CD4-positive, alpha-beta T cell treated with Interleukin-17A for 4 hours (primary cell): ENCODE data around the gene ODAD4.

ENCODE experiments used
- DNase-seq: peaks from one replicate; pipeline ENCODE4 v3.0.0-alpha.2; 2020; ENCODE audit warnings: mixed read lengths

Gene ODAD4, protein sequence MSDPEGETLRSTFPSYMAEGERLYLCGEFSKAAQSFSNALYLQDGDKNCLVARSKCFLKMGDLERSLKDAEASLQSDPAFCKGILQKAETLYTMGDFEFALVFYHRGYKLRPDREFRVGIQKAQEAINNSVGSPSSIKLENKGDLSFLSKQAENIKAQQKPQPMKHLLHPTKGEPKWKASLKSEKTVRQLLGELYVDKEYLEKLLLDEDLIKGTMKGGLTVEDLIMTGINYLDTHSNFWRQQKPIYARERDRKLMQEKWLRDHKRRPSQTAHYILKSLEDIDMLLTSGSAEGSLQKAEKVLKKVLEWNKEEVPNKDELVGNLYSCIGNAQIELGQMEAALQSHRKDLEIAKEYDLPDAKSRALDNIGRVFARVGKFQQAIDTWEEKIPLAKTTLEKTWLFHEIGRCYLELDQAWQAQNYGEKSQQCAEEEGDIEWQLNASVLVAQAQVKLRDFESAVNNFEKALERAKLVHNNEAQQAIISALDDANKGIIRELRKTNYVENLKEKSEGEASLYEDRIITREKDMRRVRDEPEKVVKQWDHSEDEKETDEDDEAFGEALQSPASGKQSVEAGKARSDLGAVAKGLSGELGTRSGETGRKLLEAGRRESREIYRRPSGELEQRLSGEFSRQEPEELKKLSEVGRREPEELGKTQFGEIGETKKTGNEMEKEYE

DNA sequence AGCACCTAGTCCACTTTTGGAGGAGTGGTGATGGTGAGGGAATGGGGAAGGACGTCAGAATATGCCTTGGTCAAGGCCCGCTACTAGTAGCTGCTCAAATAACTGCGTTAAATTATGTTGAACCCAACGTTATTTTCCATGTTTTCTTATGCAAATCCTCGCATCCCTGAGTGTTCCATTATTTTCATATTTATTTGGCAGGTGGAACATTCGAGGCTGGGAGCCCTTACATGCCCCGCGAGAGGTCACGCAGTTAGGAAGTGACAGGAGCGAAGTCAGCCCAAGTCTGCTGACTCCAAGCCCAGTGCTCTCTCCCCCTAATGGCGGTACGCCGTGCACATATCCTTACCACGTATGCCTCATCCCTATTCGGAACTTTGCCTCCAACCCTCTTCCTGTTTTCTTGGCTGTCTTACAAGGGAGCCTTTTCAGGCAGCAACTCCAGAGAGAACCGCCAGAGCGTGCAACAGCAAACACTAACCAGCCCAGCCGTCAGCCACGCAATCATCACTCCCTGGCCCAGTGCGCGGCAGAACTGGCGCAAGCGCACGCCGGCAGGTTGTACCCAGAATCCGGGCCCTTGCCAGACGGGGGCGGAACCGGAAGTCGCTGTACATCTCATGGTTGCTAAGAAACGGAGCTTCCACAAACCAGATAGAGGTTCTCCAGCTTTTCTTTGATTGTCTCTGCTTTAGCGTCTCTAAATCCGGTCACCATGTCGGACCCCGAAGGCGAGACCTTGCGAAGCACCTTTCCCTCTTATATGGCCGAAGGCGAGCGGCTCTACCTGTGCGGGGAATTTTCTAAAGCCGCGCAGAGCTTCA lies at the start of gene ODAD4:
ODAD4 (plus strand) TSS at position 609 of the 824 bp plus-strand sequence; CDS start at position 716, 107 bp downstream.
- peak; percentile 97 for DNase-seq

GRCh38 chr17:41882756-41883155 lies 47.7 kb upstream of the ODAD4 start:
- DNase-seq, result no peak

DNA sequence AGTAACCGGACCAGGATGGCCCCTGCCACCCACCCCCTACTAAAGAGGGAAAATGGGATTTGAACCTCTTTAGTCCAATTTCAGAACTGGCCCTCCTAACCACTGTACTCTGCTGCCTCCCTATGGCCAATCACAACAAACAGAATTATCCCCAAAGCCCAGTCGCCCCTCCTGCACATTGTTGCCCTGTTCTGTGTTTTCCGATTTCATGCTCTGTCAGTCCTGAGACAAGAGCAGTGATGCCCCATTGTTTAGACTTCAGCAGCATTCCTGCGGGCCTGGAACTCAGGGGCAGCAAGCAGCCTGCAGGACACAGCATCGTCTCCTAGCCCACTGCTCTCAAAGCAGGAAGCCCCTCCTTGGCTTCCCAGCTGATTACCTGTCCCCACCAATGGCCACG lies 44.7 kb upstream of the ODAD4 start:
- DNase-seq, result peak; percentile 23

GRCh38 chr17:41888332-41888965 lies 42.0 kb upstream of the ODAD4 start:
- no peak for DNase-seq

DNA sequence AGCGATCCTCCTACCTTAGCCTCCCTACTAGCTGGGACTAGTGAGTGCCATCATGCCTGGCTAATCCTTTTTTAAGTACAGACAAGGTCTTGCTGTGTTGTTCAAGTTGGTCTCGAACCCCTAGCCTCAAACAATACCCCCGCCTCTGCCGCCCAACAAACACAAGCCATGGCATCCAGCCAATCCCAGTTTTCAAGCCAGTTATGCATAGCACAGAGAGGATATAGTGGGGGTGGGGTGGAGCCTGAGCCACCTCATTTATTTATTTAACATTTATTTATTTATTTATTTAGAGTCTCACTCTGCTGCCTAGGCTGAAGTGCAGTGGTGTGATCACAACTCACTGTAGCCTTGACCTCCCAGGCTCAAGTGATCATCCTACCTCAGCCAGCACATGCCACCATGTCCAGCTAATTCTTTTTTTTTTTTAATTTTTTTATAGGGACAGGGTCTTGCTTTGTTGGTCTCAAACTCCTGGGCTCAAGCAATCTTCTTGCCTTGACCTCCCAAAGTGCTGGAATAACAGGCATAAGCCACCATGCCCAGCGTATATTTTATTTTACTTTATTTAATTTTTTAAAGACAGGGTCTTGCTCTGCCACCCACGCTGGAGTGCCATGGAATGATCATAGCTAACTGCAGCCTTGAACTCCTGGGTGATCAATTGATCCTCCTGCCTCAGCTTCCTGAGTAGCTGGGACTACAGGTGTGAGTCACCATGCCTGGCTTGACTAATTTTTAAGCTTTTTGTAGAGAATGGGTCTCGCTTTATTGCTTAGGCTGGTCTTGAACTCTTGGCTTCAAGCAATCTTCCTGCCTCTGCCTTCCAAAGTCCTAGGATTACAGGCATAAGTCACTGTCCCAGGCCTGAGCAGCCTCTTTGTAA lies 39.0 kb upstream of the ODAD4 start:
- DNase-seq, result no peak

- DNase-seq, result no peak
Measured at GRCh38 chr17:41892021-41892376, 38.4 kb upstream of the ODAD4 start.

DNA sequence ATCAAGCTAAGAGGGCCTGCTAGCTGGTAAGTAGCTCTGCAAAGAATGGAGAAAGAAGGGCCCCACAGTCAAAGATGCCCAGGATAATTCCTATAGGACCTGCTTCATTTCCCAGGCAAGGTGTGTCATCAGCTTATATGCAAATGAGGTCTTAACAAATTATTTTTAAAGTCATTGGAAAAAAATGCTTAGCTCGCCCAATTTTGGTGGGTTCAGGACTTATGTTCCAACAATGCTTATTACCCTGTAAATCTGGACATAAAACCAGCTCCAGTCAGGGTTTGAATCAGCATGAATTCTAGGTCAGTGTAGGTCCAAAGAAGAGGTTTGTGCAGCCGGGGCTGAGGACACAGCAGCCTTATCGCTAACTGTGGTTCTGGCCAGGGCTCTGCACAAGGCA lies 37.0 kb upstream of the ODAD4 start:
- DNase-seq, result no peak

DNA sequence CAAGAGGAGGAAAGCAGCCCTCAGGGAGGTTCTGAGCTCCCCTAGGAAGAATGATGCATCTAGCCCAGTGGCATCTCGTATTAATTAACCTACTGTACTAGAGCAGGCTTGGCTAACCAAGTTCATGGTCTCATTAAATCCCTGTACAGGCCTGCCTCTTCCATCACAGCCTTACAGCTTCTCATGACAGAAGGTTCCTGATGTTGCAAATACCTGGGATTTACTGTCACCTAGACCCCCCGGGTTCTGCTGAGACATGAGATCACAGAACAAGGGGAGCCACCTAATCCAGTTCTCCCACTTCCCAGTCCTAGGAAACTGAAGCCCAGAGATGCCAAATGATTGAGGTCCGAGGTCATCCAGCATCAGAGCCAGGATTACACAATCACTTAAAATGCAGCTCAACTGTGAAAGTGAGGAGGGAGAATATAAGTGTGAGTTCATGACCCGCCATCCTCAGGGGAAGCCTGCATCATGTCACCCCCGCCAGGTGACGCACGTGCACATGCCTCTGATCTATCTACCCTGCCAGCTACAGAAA lies 35.6 kb upstream of the ODAD4 start:
- no peak for DNase-seq

GRCh38 chr17:41895617-41896016 lies 34.8 kb upstream of the ODAD4 start:
- DNase-seq, result no peak

DNA sequence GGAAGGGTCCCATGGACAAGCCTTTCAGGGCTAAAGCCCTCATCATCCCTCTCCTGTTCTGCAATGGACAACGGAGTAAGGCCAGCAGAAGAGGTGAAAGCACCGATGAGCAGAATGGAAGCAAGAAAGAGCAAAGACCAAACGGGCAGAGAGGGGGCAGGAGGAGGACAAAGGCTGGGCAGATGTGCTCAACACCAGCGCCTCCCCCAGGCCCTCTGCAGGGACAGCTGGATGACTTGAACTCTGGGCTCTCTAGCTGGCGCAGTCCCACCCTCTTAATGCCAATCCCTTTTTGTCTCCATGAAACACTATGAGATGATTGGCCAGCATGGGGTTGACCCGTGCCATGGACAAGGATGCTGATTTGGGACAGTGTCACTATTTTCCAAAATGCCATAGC lies 33.7 kb upstream of the ODAD4 start:
- no peak for DNase-seq

GRCh38 chr17:41901646-41902045 lies 28.8 kb upstream of the ODAD4 start:
- DNase-seq, result no peak

- no peak for DNase-seq
Measured at GRCh38 chr17:41904242-41904841, 26.1 kb upstream of the ODAD4 start.

GRCh38 chr17:41905172-41905571 lies 25.2 kb upstream of the ODAD4 start:
- no peak for DNase-seq

- DNase-seq, result no peak
Measured at GRCh38 chr17:41906465-41907184, 23.8 kb upstream of the ODAD4 start.

GRCh38 chr17:41907185-41907556 lies 23.2 kb upstream of the ODAD4 start:
- no peak for DNase-seq

DNA sequence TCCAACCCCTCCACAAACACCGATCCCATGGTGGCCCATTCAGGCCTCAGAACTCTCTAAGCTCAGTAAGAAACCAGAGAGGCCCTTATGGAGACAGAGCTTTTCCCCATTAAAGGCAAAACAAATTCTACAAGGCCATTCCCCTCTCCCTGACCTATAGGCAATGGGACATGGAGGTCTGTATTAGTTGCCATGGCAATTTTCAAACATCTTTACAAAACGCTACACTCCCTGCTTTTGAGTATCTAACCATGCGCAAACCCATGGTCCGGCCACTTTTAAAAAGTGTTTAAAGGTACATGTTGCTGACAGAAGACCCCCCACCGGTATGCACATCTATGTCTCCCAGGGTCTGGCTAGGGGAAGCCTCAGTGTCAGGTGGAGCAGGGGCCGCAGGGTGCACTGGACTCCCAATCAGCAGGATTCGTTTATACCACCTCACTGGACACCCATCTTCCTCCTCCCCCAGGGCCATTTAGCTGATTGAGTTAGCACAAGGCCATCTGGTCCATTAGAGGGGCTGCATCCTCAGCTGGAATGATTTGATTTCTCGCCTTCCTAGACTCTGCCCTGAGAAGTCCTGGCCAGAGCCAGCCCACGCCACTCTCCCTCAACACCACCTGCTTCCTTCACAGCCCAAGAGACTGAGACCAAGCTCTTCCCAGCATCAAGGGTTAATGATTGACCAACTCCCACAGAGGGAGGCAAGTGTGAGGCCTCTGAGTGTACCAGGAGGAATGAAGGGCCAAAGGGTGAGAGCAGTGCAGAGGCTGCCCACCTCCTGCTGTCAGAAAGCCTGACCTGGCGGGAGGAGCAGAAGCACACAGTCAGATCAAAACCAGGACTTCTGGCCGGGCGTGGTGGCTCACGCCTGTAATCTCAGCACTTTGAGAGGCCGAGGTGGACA lies 22.5 kb upstream of the ODAD4 start:
- DNase-seq, result no peak

DNA sequence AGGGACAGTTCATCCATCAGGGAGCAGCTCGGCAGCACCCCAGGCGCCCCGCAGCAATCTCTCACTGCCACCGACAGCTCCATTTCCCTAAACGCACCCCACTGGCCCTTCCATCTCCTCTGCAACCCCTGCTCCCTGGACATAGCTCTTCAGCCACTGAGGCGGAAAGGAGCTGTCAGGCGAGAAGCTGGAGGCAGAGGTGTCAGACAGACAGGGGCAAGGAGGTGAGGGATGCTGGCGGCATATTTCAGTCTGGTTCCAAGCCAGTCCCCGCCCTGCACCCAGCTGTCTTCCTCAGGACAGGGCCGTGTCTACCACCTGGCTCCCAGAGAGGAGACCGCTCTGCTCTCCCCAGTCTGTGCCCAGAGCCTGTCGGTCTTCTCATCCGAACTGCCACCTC lies 21.3 kb upstream of the ODAD4 start:
- DNase-seq, result no peak

DNA sequence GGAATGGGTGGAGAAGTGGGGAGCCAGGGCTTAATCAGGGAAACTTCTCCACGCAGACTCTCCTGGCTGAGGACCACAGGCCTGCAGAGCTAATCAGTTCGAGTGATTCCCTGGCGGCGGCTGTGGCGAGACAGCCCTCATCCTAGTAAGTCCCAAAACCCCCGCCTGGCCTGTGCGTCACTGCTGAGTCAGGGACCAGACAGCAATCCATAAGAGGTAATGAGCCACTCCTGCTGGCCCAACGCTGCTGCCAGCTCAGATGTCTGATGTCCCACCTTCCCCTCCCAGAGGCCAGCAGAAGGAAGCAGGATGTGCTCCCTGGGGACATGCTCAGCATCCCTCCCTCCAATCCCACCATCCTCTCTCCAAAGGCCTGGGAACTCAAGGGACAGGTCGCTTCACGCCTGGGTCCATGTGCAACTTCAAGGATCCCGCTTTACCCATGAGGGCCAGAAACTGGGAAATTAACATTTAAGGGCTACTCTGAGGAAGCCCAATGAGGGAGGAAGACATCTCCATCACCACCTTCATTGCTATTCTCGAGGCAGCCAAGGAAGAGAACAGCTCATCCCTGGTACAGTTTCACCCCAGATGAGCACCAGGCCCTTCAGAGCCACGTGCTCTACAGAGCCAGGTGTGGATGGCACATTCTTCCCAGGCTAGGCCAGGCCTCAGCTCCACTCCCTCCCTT lies 19.6 kb upstream of the ODAD4 start:
- DNase-seq, result no peak

GRCh38 chr17:41912925-41913324 lies 17.5 kb upstream of the ODAD4 start:
- no peak for DNase-seq
